Lower leg skin (tissue), 4 donors: ENCODE measurements around the gene IL13RA1. TPM values are rescaled to one million over a fixed set of nuclear protein-coding genes. Genes with fewer than 3 reads are reported as not detected.
A peak's percentile ranks its signal among the peaks of the same experiment; 100 is the strongest.

Source experiments
- DNase-seq, 2 donors: peaks; one replicate each; pipeline ENCODE4 v3.0.0-alpha.2; 2019; ENCODE audit warnings: low spot score in 2 of 2
- H3K4me3 ChIP-seq: fragments of 200-600 bp; sonication (generic); 2 replicates; pipeline ENCODE4 v1.5.1; 2017; ENCODE audit warnings: mild to moderate bottlenecking, low read depth; ENCODE audit not compliant: poor library complexity, severe bottlenecking
- CTCF ChIP-seq, 3 donors: fragments of 450-650 bp; IDR thresholded peaks; one replicate each; pipeline ENCODE4 v1.5.1; 2016; ENCODE audit warnings: antibody characterized with exemption in 3 of 3, mild to moderate bottlenecking in 3 of 3, moderate library complexity in 2 of 3
- POLR2A ChIP-seq, 2 donors: fragments of 450-650 bp; IDR thresholded peaks; one replicate each; pipeline ENCODE4 v1.6.1; 2016 to 2017; ENCODE audit warnings: antibody characterized with exemption in 2 of 2, mild to moderate bottlenecking in 1 of 2, moderate library complexity in 1 of 2
- WGBS, 2 donors: methylation state at CpG; one replicate each; pipeline ENCODE4 v1.1.5; 2018; 5-methylcytosine and 5-hydroxymethylcytosine counted together
- intact Hi-C: fragments of 100-400 bp; cut with DNase I; formaldehyde crosslinking; loops from one replicate; pipeline ENCODE4 v1.15.0; 2023; ENCODE audit warnings: low total_unique reads
- total RNA-seq, 4 donors: library from RNA; depleted of rRNA; stranded (reverse); fragments of >200 nt; gene quantifications; one replicate each; pipeline ENCODE4 v1.1.0, GENCODE V29; 2016

Gene IL13RA1
- total RNA-seq, 4 donors from 2014 or later, result 14.4 to 33.0 (median 19.5) TPM

- TF ChIP-seq POLR2A (IDR thresholded peaks at IDR 0.05) (no peak), CTCF (IDR thresholded peaks at IDR 0.05) (no peak)
- intact Hi-C loops, result no loop called here
- DNase-seq, result peak; percentile 55 to 93
- no peak overlapping the region for H3K4me3 ChIP-seq
- WGBS, 2 donors, result 15 to 33% methylated on average over 15 to 47 of the region's 50 CpGs
These were observed 112.0 kb downstream of the IL13RA1 start for GRCh38 chrX:118839334-118839958.

Other genes starting within 250 kb of the IL13RA1 start
- gene DOCK11, start 231.8 kb upstream of the IL13RA1 start, total RNA-seq, result 10 to 100 TPM in 1 of 4 donors, 1 to 10 TPM in 3; 3.5 to 11.1 (median 5.5) TPM
- under 1 TPM in 2 of 4 donors, not detected in 2; 0.17 to 0.29 TPM for gene ZCCHC12, start 96.2 kb downstream of the IL13RA1 start, total RNA-seq
- gene LONRF3, start 247.0 kb downstream of the IL13RA1 start, total RNA-seq, result 1 to 10 TPM; 1.8 to 3.2 (median 2.7) TPM